GM19035 (cell line): ENCODE measurements around the gene KRTAP5-8.
"Not testable (repeated sequence)": the region's sequence is repeated elsewhere in the genome, so short reads cannot be mapped to it uniquely, and the experiment has no call there.

Source experiments
- ATAC-seq: cut with Tn5 transposase; IDR thresholded peaks from one replicate; pipeline ENCODE4 v1.9.1; 2021; ENCODE audit not compliant: unreplicated experiment

Gene KRTAP5-8

DNA sequence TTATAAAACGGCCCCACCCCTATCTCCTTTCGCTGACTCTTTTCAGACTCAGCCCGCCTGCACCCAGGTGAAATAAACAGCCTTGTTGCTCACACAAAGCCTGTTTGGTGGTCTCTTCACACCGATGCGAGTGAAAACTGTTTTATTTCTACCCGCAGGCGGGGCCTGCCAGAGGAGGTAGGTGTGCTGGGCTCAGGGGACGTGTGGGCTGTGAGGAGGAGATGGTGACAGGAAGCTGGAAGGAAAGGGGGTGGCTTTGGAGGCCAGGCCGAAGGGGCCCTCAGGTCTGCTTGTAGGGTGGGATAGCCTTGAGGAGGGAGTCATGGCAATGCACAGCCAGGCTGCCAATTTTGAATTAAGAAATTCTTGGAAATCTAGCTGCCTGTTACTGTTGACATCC, 32.0 kb upstream of the KRTAP5-8 start:
- ATAC-seq: no peak

DNA sequence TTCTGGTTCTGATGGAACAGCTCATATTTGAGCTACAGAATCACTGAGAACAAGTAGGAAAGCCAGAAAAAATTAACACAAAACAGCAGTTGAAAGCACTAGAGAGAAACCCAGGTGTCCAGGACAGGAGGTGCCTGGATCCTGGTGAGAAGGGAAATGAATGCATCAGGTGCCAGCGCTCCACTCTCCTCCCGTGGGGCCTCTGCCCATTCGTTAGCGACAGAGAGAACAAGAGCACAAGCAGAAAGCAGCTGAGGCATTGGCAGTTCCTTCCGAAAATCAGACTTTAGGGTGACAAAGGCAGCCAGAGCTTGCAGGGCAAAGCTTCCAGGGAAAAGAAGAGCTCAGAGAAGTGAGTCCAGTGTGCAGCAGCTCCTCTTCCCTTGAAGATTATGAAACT, 30.7 kb upstream of the KRTAP5-8 start:
- no peak for ATAC-seq

DNA sequence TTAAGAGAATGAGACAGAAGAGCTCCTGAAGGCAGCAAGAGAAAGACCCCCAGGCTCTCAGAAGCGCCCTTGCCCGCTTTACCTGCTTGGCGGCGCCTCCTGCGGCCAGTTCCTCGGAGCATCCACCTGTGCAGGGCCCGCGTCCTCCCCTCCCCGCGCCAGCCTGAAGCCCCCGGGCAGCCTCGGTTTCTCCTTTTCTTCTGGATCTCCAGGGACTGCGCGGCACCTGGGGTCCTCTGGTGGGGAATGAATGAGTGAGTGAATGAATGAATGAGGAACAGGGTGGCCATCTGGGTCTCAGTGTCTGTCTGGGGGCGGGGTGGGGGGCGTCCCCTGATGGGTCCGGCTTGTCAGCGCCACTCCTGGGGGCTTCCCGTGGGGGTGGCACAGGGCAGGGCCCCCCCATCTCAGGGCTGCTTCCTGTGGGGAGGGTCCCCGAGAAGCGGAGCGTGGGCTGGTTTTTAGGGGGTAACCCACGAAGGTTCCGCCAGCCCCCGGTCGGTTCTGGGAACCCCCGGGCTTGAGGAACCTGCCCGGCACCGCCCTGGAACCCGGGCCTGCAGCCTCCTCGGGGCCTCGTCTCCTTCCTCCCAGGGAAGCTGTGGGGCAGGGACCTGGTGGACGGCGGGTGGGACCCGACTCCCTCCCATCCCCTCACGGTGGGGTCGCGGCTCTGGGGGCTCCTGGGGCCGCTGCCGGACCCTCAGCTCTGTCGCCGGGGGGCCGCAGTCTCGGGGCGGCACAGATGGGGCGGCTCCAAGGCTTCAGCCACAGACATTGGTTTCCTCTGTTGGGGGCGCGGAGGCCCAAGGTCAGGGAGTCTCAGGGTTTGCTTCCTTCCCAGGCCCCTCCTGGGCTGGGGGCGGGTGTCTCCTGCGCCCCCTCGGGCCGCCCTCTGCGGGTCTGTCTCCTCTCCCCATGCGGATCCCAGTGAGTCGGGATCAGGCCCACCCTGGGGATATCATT, 19.0 kb upstream of the KRTAP5-8 start:
- ATAC-seq: no peak

DNA sequence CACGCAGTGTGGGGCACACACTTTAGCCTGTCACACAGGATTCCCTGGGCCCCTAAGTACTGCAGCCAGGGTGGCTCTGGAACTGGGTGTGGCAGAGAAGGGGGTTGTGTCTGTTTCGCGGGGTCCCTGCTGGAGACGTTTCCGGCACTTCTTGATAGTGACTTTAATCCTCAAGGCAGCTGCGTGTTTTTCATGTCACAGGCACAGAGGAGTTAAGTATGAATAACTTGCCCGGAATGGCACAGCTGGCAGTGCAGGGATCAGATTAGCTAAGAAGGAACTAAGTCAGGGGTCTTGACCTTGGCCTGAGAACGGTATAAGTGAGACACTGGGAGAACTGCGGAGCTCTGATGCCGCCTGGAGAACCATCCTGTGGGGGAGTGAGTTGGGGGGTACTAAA, 18.3 kb upstream of the KRTAP5-8 start:
- no peak for ATAC-seq

DNA sequence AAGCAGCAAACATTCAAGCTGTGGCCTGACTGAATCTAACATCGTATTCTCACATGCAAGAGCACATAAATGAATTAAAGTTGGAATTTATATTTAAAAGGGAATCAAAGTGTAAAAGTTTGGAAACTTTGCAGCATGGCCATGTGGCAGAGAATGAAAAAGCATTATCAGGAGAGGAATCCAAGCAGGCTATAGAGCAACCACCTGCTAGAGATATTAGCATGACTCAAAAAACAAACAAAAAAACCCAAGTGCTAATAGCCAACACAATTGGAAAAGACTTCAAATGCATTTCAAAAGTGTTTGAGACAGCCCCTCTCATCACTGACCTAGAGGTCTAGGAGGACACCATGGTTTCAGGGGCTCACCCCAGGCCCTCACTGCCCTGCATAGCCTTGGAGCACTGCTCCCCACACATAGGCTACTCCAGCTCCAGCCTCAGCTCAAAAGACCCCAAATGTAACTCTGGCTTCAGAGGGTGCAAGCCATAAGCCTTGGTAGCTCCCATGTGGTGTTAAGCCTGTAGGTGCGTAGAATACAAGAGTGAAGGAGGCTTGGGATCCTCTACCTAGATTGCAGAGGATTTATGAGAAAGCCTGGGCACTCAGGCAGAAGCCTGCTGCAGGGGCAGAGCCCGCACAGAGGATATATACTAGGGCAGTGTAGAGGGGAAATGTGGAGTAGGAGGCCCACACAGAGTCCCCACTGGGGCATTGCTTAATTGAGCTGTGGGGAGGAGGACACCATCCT, 12.5 kb upstream of the KRTAP5-8 start:
- ATAC-seq: no peak

DNA sequence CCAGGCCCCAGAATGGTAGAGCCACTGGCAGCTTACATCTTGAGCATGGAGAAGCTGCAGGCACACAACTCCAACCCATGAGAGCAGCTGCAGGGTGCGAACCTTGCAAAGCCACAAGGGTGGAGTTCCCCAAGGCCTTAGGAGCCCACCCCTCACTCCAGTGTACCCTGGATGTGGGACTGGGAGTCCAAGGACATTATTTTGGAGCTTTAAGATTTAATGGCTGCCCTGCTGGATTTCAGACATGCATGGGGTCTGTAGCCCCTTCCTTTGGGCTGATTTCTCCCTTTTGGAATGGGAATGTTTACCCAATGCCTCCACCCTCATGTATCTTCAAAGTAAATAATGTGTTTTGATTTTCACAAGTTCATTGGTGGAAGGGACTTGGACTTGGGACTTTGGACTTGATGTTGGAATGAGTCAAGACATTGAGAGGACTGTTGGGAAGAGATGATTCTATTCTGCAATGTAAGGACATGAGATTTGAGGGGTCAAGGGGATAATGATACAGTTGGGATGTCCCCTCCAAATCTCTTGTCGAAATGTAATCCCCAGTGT, 11.8 kb upstream of the KRTAP5-8 start:
- no peak for ATAC-seq

DNA sequence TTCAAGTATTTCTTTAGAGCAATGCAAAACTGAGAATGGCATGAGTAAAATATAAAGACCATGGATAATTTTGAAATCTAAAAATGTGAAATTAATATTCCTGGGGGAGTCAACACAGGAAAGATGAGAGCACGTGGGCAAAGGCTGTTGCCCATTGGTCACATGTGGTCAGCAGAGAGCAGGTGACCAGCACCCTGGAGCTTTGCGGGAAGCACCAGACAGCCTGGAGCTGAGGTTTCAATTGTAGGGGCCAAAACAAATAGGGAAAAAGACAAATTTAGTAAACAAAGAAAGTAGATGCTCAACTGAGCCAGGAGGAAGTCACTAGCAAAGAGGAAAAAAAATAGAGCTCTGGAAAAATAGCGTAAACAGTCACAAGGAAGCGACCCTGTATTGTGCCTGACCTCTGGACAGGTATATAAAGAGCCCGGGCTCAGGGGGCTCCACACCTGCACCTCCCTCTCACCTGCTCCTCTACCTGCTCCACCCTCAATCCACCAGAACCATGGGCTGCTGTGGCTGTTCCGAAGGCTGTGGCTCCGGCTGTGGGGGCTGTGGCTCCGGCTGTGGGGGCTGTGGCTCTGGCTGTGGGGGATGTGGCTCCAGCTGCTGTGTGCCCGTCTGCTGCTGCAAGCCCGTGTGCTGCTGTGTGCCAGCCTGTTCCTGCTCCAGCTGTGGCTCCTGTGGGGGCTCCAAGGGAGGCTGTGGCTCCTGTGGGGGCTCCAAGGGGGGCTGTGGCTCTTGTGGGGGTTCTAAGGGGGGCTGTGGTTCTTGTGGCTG, 10.8 kb upstream of the KRTAP5-8 start, which contains the start of gene KRTAP5-7:
Gene KRTAP5-7, plus strand, starts transcription at position 472 of the 780 bp plus-strand sequence. Its CDS starts 34 bp downstream, at position 506.
- ATAC-seq: not testable (repeated sequence)

DNA sequence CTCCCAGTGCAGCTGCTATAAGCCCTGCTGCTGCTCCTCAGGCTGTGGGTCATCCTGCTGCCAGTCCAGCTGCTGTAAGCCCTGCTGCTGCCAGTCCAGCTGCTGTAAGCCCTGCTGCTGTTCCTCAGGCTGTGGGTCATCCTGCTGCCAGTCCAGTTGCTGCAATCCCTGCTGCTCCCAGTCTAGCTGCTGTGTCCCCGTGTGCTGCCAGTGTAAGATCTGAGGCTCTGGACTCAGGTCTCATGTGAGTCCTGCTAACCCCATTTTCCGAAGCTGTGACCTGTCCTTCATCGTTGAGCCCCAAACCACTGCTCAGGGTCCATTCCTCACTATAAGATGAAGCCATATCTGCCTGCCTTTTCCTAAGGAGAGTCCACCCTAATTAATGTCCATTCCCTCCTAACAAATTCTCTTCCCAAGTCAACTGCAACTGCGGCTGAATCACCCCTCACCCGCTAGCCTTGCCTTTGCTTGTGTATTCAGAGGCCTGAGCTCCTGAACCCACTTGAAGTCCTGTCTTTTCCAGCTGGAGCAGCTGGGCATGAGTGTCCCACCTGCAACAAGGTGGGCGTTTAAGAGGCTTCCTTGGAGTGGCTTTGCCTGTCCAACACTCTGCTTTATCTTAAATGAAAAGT, 10.1 kb upstream of the KRTAP5-8 start:
- no peak for ATAC-seq

DNA sequence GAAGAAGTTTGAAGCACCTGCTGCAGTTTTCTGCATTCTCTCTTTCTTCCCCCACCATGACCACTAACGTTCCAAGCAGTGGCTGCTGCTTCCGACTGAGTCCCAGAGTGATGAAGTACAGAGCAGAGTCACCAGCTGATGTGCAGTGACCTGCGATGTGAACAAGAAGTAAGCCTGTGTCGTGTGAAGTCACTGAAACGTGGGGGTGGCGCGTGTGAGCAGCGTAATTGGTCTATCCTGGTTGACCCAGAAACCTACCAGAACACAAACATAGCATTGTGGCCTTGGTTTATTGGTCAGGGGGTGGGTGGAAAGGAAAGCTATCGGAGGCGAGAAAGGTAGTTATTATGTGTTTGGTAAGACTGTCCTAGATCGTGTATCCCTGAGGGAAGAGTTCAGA, 7.2 kb upstream of the KRTAP5-8 start:
- no peak for ATAC-seq

DNA sequence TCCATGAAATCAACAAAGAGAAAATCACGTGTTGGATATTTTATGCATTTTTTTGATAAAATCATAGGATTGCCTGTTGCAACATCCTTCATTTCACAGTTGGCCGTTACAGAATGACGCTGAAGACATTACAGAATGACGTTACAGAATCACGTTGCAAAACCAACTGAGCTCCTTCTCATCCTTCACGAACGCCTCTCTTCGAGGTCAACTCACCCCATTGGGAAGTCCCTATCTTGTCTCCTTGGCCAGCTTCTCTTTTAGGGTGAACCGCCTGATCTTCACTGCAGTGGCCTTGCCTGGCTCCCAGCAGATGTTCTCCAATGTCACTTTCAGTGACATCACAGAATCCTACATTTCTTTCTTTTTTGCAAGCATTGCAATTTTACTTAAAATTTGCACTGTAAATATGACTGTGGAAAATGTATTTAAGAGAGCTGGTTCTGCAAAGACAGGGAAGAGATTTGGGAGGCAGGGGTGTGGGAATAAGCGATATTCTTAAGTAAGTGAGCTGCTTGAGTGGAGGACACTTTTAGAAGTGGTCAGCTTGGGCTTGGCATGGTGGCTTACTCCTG, 5.7 kb upstream of the KRTAP5-8 start:
- ATAC-seq: no peak

DNA sequence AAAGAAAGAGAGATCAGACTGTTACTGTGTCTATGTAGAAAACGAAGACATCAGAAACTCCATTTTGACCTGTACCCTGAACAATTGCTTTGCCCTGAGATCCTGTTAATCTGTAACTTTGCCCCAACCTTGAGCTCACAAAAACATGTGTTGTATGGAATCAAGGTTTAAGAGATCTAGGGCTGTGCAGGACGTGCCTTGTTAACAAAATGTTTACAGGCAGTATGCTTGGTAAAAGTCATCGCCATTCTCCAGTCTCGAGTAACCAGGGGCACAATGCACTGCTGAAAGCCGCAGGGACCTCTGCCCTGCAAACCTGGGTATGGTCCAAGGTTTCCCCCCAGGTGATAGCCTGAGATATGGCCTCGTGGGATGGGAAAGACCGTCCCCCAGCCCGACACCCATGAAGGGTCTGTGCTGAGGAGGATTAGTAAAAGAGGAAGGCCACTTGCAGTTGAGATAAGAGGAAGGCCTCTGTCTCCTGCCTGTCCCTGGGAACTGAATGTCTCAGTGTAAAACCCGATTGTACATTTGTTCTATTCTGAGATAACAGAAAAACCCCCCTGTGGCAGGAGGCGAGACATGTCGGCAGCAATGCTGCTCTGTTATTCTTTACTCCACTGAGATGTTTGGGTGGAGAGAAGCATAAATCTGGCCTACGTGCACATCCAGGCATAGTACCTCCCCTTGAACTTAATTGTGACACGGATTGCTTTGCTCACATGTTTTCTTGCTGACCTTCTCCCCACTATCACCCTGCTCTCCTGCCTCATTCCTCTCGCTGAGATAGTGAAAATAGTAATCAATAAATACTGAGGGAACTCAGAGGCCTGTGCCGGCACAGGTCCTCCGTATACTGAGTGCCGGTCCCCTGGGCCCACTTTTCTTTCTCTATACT, 2.9 kb upstream of the KRTAP5-8 start:
- not testable (repeated sequence) for ATAC-seq

DNA sequence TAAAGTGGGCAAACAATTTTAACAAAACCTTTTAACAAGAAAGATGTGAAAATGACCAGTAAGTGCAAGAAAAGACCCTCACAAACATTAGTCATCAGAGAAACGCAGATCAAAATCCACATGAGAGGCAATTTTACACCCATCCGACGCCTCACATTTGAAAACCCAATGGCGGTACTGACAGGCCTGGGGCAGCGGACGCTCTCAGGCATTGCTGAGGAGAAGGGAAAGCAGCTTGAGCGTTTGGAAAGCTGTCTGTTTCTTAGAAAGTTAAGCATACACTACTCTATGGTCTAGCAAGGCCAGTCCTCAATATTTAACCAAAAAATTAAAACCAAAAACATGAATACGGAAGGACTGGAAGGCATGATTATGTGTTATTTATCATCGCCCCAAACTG, 2.0 kb upstream of the KRTAP5-8 start:
- no peak for ATAC-seq

DNA sequence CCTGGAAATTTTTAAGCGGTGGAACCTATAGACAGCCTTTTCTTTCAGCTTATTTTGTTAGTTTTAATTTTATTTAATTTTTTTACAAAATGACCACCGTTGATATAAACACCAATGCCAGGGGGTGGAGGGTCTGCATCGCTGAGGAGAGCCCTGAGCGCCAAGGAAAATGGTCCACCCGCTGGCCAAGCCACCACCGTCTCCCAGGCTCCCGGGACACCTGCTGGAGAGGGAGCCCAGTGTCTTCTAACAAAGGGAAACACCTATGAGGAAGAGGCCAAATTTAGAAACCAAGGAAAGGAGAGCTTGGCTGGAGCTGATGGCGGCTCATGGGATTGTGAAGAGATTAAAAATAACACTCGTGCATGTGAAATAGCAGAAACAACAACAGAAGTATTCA, 288 bp upstream of the KRTAP5-8 start:
- ATAC-seq: no peak

DNA sequence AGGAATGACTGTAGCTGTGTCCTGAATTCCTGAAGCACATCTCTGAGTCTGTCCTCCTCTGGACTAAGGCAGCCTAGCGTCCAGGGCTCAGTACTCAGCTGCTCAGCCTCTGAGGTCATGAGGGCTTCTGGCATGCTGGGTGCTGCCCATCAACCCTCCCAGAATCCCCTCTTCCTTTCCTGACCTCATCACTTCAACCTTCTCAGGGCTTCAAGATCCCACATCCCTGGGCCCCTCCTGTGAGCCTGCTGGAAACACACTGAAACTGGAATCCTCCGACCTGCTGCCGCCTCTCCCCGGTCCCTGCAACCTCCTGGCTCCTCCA, 803 bp downstream of the KRTAP5-8 start:
- no peak for ATAC-seq

DNA sequence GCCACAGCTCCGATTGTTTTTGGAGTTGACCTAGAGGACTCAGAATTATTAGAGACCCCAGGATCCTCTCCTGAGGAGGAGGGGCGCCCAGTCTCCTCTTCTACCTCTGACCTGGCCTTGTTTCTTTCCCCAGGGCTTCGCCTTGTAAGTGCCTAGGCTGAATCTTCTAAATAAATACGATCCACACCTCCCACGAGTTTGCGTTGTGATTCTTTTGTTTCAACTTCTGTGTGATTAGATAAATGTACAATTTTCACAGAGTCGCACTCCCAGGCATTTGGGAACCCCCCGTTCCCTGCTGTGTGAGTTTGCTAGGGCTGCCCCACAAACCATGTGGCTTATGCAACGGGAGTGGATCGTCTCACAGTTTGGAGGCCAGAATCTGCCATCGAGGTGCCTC, 1.2 kb downstream of the KRTAP5-8 start:
- no peak for ATAC-seq

DNA sequence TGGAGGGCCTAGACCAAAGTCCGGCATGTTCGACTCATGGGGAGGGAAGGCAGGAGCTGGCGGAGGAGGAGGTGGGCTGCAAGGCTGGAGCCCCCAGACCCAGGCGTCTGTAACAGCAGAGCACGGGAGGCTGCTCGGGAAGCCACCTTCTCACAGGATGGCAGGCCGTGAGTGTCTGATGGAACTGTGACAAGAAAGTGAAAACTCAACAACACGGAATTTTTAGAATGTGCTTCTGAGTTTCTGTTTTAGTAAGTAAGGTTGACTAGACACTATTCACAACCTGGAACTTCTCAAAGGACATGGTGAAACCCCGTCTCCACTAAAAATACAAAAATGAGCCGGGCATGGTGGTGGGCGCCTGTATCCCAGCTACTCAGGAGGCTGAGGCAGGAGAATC, 2.1 kb downstream of the KRTAP5-8 start:
- not testable (repeated sequence) for ATAC-seq

DNA sequence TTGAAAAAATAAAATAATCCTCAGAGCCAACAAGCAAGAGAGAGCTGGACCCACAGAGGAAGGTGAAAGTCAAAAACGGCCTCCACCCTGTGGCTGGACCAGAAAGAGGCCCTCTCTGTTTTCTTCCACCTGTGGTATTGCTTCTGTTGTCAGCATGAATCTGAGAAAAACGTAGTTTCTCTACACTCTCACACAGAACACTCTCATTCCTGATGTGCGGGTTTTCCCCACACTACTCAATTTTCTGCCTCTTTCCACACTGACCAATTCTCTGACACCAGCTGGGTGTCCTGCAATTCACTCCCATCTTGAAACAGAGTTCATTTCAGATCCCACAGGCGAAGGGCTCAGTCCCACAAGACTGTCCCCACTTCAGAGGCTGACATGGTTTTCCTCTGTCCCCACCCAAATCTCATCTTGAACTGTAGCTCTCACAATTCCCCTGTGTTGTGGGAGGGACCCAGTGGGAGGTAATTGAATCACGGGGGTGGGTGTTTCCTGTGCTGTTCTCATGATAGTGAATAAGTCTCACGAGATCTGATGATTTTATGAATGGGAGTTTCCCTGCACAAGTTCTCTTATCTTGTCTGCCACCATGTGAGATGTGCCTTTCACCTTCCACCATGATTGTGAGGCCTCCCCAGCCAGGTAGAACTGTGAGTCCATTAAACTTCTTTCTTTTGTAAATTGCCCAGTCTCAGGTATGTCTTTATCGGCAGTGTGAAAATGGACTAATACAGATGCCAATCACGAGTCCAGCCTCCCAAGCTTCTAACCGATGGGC, 2.9 kb downstream of the KRTAP5-8 start:
- peak; percentile 55 for ATAC-seq

DNA sequence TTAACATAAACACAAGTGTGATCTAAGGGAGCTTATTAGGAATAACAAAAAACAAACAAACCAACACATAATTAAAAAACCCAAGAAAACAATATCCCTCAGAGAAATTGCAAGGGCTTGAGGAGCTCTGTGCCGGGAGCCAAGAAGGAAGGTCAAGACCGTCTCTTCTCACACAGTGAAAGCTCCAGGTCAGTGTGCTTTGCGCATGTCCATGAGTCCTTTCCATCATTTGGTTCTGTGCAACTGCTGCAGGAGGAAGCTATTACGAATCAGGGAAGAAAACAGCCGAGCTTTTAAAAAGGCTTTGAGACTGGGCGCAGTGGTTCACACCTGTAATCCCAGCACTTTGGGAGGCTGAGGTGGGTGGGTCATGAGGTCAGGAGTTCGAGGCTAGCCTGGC, 4.6 kb downstream of the KRTAP5-8 start:
- ATAC-seq: no peak
